Endothelial cell of umbilical vein (primary cell): ENCODE measurements around the gene HYAL2. TPM values are rescaled to one million over a fixed set of nuclear protein-coding genes. Genes with fewer than 3 reads are reported as not detected.
"Not testable (repeated sequence)": the region's sequence is repeated elsewhere in the genome, so short reads cannot be mapped to it uniquely, and the experiment has no call there.

Source experiments
- BruUV-seq: library from RNA; stranded (reverse); fragments of 400-500 nt; replicated peaks from 2 replicates; lab custom pipeline; 2021; lab: Mats Ljungman, UMichigan
- CTCF ChIA-PET: fragments of 300-600, 350-600 bp; sonication (Branson Sonifier 250); formaldehyde crosslinking; loops from one replicate; lab custom pipeline; 2021; ENCODE audit warnings: antibody characterized with exemption, inconsistent platforms; lab: Charles Lee
- POLR2A ChIA-PET: fragments of 300-600, 350-600 bp; sonication (Branson Sonifier 250); formaldehyde crosslinking; loops from one replicate; lab custom pipeline; 2021; ENCODE audit warnings: antibody characterized with exemption, inconsistent platforms; lab: Charles Lee
- DNase-seq: peaks from one replicate; pipeline ENCODE4 v3.0.0-alpha.2; 2011; ENCODE audit warnings: low read depth, low spot score
- FAIRE-seq: peaks from 2 replicates; lab custom pipeline; 2011; peaks lifted over from hg19 to GRCh38; lab: Jason Lieb, UNC
- H2AFZ ChIP-seq: 2 replicates; pipeline ENCODE4 v1.6.0; 2012; ENCODE audit warnings: low read depth, low read length, control low read depth, inconsistent platforms
- H3K27ac ChIP-seq: 2 replicates; pipeline ENCODE4 v1.5.1; 2011; ENCODE audit warnings: low read depth, mild to moderate bottlenecking, control low read depth, low read length, moderate library complexity; ENCODE audit not compliant: insufficient read depth
- H3K27me3 ChIP-seq, 2 experiments: 2 replicates each; pipeline versions ENCODE4 v1.6.0 to v1.6.1; 2011; ENCODE audit warnings: low read length in 2 of 2, mixed read lengths in 1 of 2; ENCODE audit not compliant: control insufficient read depth in 2 of 2, insufficient read depth in 2 of 2
- H3K36me3 ChIP-seq, 2 experiments: 2 replicates in 1 of 2; 3 replicates in 1 of 2; pipeline ENCODE4 v1.5.1; 2011; ENCODE audit warnings: low read length in 2 of 2, mild to moderate bottlenecking in 1 of 2, moderate library complexity in 1 of 2; ENCODE audit not compliant: control insufficient read depth in 2 of 2, insufficient read depth in 2 of 2; ENCODE audit errors: extremely low read depth in 1 of 2
- H3K4me1 ChIP-seq: 3 replicates; pipeline ENCODE4 v1.5.1; 2011; ENCODE audit warnings: mild to moderate bottlenecking, low read length; ENCODE audit not compliant: control insufficient read depth, insufficient read depth; ENCODE audit errors: extremely low read depth
- H3K4me2 ChIP-seq: 2 replicates; pipeline ENCODE4 v1.6.1; 2011; ENCODE audit warnings: low read length, control low read depth, mixed read lengths; ENCODE audit not compliant: insufficient read depth
- H3K4me3 ChIP-seq, 3 experiments: fragments of 200-600 bp in 1 of 3; sonication (generic), shearing (Covaris generic) in 1 of 3; replicated peaks in 1 of 3; 2 replicates each; pipeline ENCODE4 v1.5.1; 2011 to 2016; ENCODE audit warnings: control low read depth in 3 of 3, low read length in 3 of 3, mild to moderate bottlenecking in 2 of 3, inconsistent platforms in 1 of 3, low read depth in 1 of 3, moderate library complexity in 1 of 3; ENCODE audit not compliant: insufficient read depth in 1 of 3
- H3K79me2 ChIP-seq: 2 replicates; pipeline ENCODE4 v1.6.0; 2012; ENCODE audit warnings: low read length, inconsistent platforms; ENCODE audit not compliant: control insufficient read depth, insufficient read depth
- H3K9ac ChIP-seq: replicated peaks from 2 replicates; pipeline ENCODE3; 2011; ENCODE audit warnings: low read length, control low read depth; ENCODE audit not compliant: insufficient read depth; ENCODE audit errors: extremely low read depth
- H3K9me1 ChIP-seq: replicated peaks from 3 replicates; pipeline ENCODE4 v1.6.0; 2011; ENCODE audit warnings: mild to moderate bottlenecking, low read length; ENCODE audit not compliant: control insufficient read depth, insufficient read depth; ENCODE audit errors: extremely low read depth
- H3K9me3 ChIP-seq: replicated peaks from 2 replicates; pipeline ENCODE4 v1.5.1; 2012; ENCODE audit warnings: low read length, inconsistent platforms; ENCODE audit not compliant: control insufficient read depth, insufficient read depth
- H4K20me1 ChIP-seq: replicated peaks from 2 replicates; pipeline ENCODE3; 2011; ENCODE audit warnings: mild to moderate bottlenecking, low read length; ENCODE audit not compliant: control insufficient read depth, insufficient read depth; ENCODE audit errors: extremely low read depth
- CTCF ChIP-seq, 2 donors: IDR thresholded peaks; 1 replicate in 1 of 2; 2 replicates in 1 of 2; pipeline ENCODE4 v1.5.1; 2011; ENCODE audit warnings: low read length in 2 of 2, mild to moderate bottlenecking in 2 of 2, moderate library complexity in 2 of 2, control low read depth in 1 of 2, inconsistent platforms in 1 of 2, low read depth in 1 of 2; ENCODE audit not compliant: insufficient read depth in 1 of 2; ENCODE audit errors: extremely low read depth in 1 of 2
- EZH2 ChIP-seq: IDR thresholded peaks from 2 replicates; pipeline ENCODE4 v1.6.1; 2012; ENCODE audit warnings: borderline replicate concordance, low read depth, mild to moderate bottlenecking, moderate library complexity, low read length, inconsistent platforms; ENCODE audit not compliant: severe bottlenecking
- FOS ChIP-seq: IDR thresholded peaks from 2 replicates; pipeline ENCODE4 v1.6.1; 2011; ENCODE audit warnings: mild to moderate bottlenecking, low read length, moderate library complexity, borderline replicate concordance; ENCODE audit not compliant: insufficient read depth
- GATA2 ChIP-seq: IDR thresholded peaks from 2 replicates; pipeline ENCODE4 v1.7.0; 2011; ENCODE audit warnings: low read depth, mild to moderate bottlenecking, moderate library complexity, mixed read lengths, low read length; ENCODE audit not compliant: insufficient read length, insufficient read depth
- JUN ChIP-seq: IDR thresholded peaks from 2 replicates; pipeline ENCODE4 v1.6.1; 2011; ENCODE audit warnings: borderline replicate concordance, low read depth; ENCODE audit not compliant: insufficient read length, insufficient read depth
- MAX ChIP-seq: IDR thresholded peaks from 2 replicates; pipeline ENCODE4 v1.6.1; 2011; ENCODE audit not compliant: insufficient read depth, insufficient read length
- MYC ChIP-seq: IDR thresholded peaks from one replicate; pipeline ENCODE4 v1.6.1; 2011; ENCODE audit warnings: mild to moderate bottlenecking, low read depth, low read length
- POLR2A ChIP-seq: IDR thresholded peaks from 2 replicates; pipeline ENCODE4 v1.6.1; 2012; ENCODE audit warnings: low read depth, mild to moderate bottlenecking, control low read depth, low read length
- POLR2AphosphoS5 ChIP-seq: IDR thresholded peaks from 2 replicates; pipeline ENCODE4 v1.6.1; 2012; ENCODE audit warnings: low read depth, mild to moderate bottlenecking, control low read depth, low read length, moderate library complexity; ENCODE audit not compliant: insufficient read depth
- dilution Hi-C: fragments of 300-500 bp; cut with MboI; formaldehyde crosslinking; loops from one replicate; pipeline ENCODE4 v1.15.0; 2019; ENCODE audit warnings: low sequenced_read_pairs; ENCODE audit not compliant: extremely low pct_ligation_motif_present
- intact Hi-C: fragments of 100-400 bp; cut with micrococcal nuclease; formaldehyde crosslinking; loops from one replicate; pipeline ENCODE4 v1.10.0; 2022
- polyA plus RNA-seq, 4 experiments: library from polyadenylated mRNA; depleted of rRNA in 3 of 4; stranded (reverse) in 3 of 4; unstranded in 1 of 4; fragments of >200 nt; gene quantifications; 2 replicates each; pipeline versions ENCODE4 v1.2.1 to v1.2.3, GENCODE V29; 2011 to 2012; ENCODE audit warnings: missing spikeins in 1 of 4
- total RNA-seq: library from RNA; stranded (reverse); gene quantifications from 2 replicates; pipeline ENCODE4 v1.2.3, GENCODE V29; 2021

The HYAL2 gene
- total and polyA plus RNA-seq, 2 donors (not counting 3 experiments of a cell fraction or from before 2014, with no cell fraction given) = 266 to 970 TPM

DNA sequence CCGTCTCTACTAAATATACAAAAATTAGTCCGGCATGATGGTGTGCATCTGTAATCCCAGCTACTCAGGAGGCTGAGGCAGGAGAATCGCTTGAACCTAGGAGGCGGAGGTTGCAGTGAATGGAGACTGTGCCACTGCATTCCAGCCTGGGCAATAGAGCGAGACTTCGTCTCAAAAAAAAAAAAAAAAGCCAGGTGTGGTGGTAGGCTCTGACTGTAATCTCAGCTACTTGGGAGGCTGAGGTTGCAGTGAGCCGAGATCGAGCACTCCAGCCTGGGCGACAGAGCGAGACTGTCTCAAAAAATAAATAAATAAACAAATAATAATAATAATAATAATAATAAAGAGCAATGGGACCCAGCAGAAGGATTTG lies 50.0 kb downstream of the HYAL2 start:
- H3K36me3 ChIP-seq, H3K79me2 ChIP-seq, FAIRE-seq, intact Hi-C loops, POLR2A ChIA-PET, H3K4me1 ChIP-seq, BruUV-seq, H2AFZ ChIP-seq, H4K20me1 ChIP-seq, H3K9ac ChIP-seq, H3K9me1 ChIP-seq, H3K4me2 ChIP-seq, H3K4me3 ChIP-seq, dilution Hi-C loops, H3K9me3 ChIP-seq, DNase-seq, H3K27ac ChIP-seq: not testable (repeated sequence)
- peaks cover 21 to 24% of the 10 kb centered on the region in 2 experiments for H3K27me3 ChIP-seq
- CTCF ChIA-PET = interaction anchor here (1.3 to 4.7 kb wide), 3 partner anchors 44 to 78 kb away, joined by 3 to 53 read pairs (median 11); no protein-coding TSS in a partner anchor

DNA sequence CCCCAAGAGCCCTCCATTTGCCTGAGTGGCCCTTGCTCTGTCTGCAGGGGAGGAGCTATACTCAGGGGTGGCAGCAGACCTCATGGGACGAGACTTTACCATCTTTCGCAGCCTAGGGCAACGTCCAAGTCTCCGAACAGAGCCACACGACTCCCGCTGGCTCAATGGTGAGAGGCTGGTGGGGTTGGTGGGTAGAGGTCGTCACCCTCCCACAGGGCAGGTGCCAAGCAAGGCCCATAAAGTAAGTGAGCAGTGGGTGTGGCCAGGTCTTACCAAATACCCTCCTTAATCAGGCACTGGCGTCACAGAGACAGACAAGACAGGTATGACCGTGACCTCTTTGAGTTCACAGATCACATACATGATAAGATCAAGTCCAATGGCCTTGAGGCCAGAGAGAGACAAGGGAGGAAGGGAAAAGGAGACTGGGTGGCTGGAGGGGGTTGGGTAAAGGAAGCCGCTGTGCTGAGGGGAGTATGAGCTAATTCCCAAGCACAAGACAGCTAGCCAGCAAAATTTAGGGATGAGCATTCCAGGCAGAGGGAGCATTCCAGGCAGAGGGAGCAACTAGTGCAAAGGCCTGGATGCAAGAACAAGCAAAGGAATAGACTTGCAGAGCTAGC lies 51.1 kb downstream of the HYAL2 start:
- H3K9me1 ChIP-seq = no peaks in the 10 kb centered on the region
- DNase-seq (no peak), FAIRE-seq (no peak)
- H3K36me3 ChIP-seq = no peaks in the 10 kb centered on the region
- CTCF ChIA-PET = interaction anchor here (0.5 to 4.7 kb wide), 7 partner anchors 11 to 77 kb away, joined by 3 to 53 read pairs (median 4); no protein-coding TSS in a partner anchor
- no peaks in the 10 kb centered on the region for H4K20me1 ChIP-seq
- no peak overlapping the region for H3K27ac ChIP-seq
- no TSS peak for BruUV-seq
- H3K27me3 ChIP-seq = peaks cover 19 to 22% of the 10 kb centered on the region in 2 experiments
- H3K4me2 ChIP-seq = no peak overlapping the region
- dilution Hi-C loops = no loop called here
- TF ChIP-seq FOS (no peak), GATA2 (no peak), POLR2AphosphoS5 (no peak), MAX (no peak), EZH2 (no peak), CTCF (IDR thresholded peaks at IDR 0.05; ENCODE audit: extremely low read depth in 1 of 2, insufficient read depth in 1 of 2, low read depth in 1 of 2, low read length in 2 of 2) (no peak), JUN (no peak), MYC (no peak), POLR2A (no peak)
- H3K79me2 ChIP-seq = no peaks in the 10 kb centered on the region
- intact Hi-C loops = loop anchor here (2.0 kb wide), 1 partner anchor 17 kb away; no protein-coding TSS in a partner anchor
- H3K9ac ChIP-seq = no peak overlapping the region
- POLR2A ChIA-PET = interaction anchor here (0.6 kb wide), 1 partner anchor 71 kb away, joined by 3 read pairs; no protein-coding TSS in a partner anchor
- H3K9me3 ChIP-seq = no peaks in the 10 kb centered on the region
- no peak overlapping the region for H3K4me3 ChIP-seq
- H3K4me1 ChIP-seq = peaks cover 2% of the 10 kb centered on the region
- no peak overlapping the region for H2AFZ ChIP-seq
